IMR-90 (cell line): ENCODE measurements around the gene NOS3. TPM values are rescaled to one million over a fixed set of nuclear protein-coding genes. Genes with fewer than 3 reads are reported as not detected.
A peak's percentile ranks its signal among the peaks of the same experiment; 100 is the strongest.

Experiments used
- ATAC-seq: fragments of 200-7000 bp; cut with Tn5 transposase; 2 replicates; pipeline ENCODE4 v1.9.1; 2020; ENCODE audit warnings: low read depth, mild to moderate bottlenecking, moderate library complexity
- BruUV-seq: library from RNA; stranded (reverse); fragments of 400-500 nt; replicated peaks from 2 replicates; lab custom pipeline; 2021; lab: Mats Ljungman, UMichigan
- CTCF ChIA-PET: fragments of 300-600 bp; formaldehyde crosslinking; extraction: SDS; loops from one replicate; lab custom pipeline; 2021; ENCODE audit warnings: antibody characterized with exemption; lab: Yijun Ruan, JAX
- POLR2A ChIA-PET: fragments of 300-600 bp; sonication (Branson Sonifier 250); formaldehyde crosslinking; loops from one replicate; lab custom pipeline; 2022; ENCODE audit warnings: antibody characterized with exemption; ENCODE audit not compliant: unreplicated experiment; lab: Charles Lee
- DNase-seq: peaks from one replicate; pipeline ENCODE4 v3.0.0; 2013
- H2AFZ ChIP-seq: replicated peaks from 2 replicates; pipeline ENCODE3; 2013; ENCODE audit warnings: low read length, mild to moderate bottlenecking; ENCODE audit not compliant: poor library complexity
- H2AK5ac ChIP-seq: 2 replicates; pipeline ENCODE4 v1.6.1; 2013; ENCODE audit warnings: low read depth, low read length, inconsistent platforms
- H2AK9ac ChIP-seq: replicated peaks from 2 replicates; pipeline ENCODE3; 2013; ENCODE audit warnings: mild to moderate bottlenecking, low read depth, low read length, moderate library complexity; ENCODE audit not compliant: poor library complexity
- H2BK120ac ChIP-seq: 2 replicates; pipeline ENCODE4 v1.6.1; 2013; ENCODE audit warnings: low read depth, low read length, inconsistent platforms
- H2BK15ac ChIP-seq: 3 replicates; pipeline ENCODE4 v1.6.1; 2013; ENCODE audit warnings: low read depth, low read length, inconsistent platforms
- H2BK20ac ChIP-seq: 2 replicates; pipeline ENCODE4 v1.6.1; 2013; ENCODE audit warnings: low read depth, mild to moderate bottlenecking, inconsistent platforms, low read length, moderate library complexity
- H2BK5ac ChIP-seq: 2 replicates; pipeline ENCODE4 v1.6.1; 2013; ENCODE audit warnings: mild to moderate bottlenecking, low read depth, low read length, inconsistent platforms; ENCODE audit not compliant: poor library complexity, severe bottlenecking
- H3K14ac ChIP-seq: replicated peaks from 2 replicates; pipeline ENCODE4 v1.6.1; 2013; ENCODE audit warnings: low read depth, low read length, inconsistent platforms
- H3K18ac ChIP-seq: 2 replicates; pipeline ENCODE4 v1.6.1; 2013; ENCODE audit warnings: low read depth, low read length, control low read depth
- H3K23ac ChIP-seq: 2 replicates; pipeline ENCODE4 v1.6.1; 2013; ENCODE audit warnings: low read depth, low read length, inconsistent platforms
- H3K27ac ChIP-seq: 2 replicates; pipeline ENCODE4 v1.5.1; 2013; ENCODE audit warnings: mild to moderate bottlenecking, control low read depth, low read length; ENCODE audit not compliant: insufficient read depth
- H3K27me3 ChIP-seq: 2 replicates; pipeline ENCODE4 v1.6.1; 2013; ENCODE audit warnings: low read length; ENCODE audit not compliant: control insufficient read depth, insufficient read depth
- H3K36me3 ChIP-seq: 2 replicates; pipeline ENCODE4 v1.6.1; 2013; ENCODE audit warnings: low read length, mixed read lengths; ENCODE audit not compliant: control insufficient read depth, insufficient read depth
- H3K4ac ChIP-seq: 2 replicates; pipeline ENCODE4 v1.6.1; 2013; ENCODE audit warnings: low read depth, low read length, inconsistent platforms
- H3K4me1 ChIP-seq: 2 replicates; pipeline ENCODE4 v1.6.1; 2013; ENCODE audit warnings: low read length, mixed read lengths; ENCODE audit not compliant: control insufficient read depth, insufficient read depth
- H3K4me2 ChIP-seq: 2 replicates; pipeline ENCODE4 v1.6.1; 2013; ENCODE audit warnings: low read depth, mild to moderate bottlenecking, control low read depth, low read length, moderate library complexity
- H3K4me3 ChIP-seq: 2 replicates; pipeline ENCODE4 v1.5.1; 2013; ENCODE audit warnings: low read depth, mild to moderate bottlenecking, control low read depth, low read length, moderate library complexity; ENCODE audit not compliant: insufficient read depth
- H3K56ac ChIP-seq: 2 replicates; pipeline ENCODE4 v1.6.1; 2013; ENCODE audit warnings: low read length, inconsistent platforms; ENCODE audit not compliant: insufficient read depth; ENCODE audit errors: extremely low read depth
- H3K79me1 ChIP-seq, 2 experiments: 2 replicates each; pipeline ENCODE4 v1.6.1; 2013; ENCODE audit warnings: low read length in 2 of 2, inconsistent platforms in 1 of 2, low read depth in 1 of 2
- H3K9ac ChIP-seq: 2 replicates; pipeline ENCODE4 v1.6.1; 2013; ENCODE audit warnings: low read depth, low read length, control low read depth
- H3K9me1 ChIP-seq: 2 replicates; pipeline ENCODE4 v1.6.1; 2013; ENCODE audit warnings: low read length, inconsistent platforms; ENCODE audit not compliant: insufficient read depth
- H3K9me3 ChIP-seq: 2 replicates; pipeline ENCODE4 v1.6.1; 2013; ENCODE audit warnings: low read length; ENCODE audit not compliant: control insufficient read depth, insufficient read depth
- H4K20me1 ChIP-seq: 2 replicates; pipeline ENCODE4 v1.6.1; 2013; ENCODE audit warnings: low read length, inconsistent platforms; ENCODE audit not compliant: insufficient read depth
- H4K5ac ChIP-seq: 2 replicates; pipeline ENCODE4 v1.6.1; 2013; ENCODE audit warnings: mild to moderate bottlenecking, low read depth, low read length, control low read depth
- H4K8ac ChIP-seq, 2 experiments: 2 replicates each; pipeline ENCODE4 v1.6.1; 2013; ENCODE audit warnings: low read depth in 2 of 2, low read length in 2 of 2, control low read depth in 1 of 2, inconsistent platforms in 1 of 2
- H4K91ac ChIP-seq: 2 replicates; pipeline ENCODE4 v1.6.1; 2013; ENCODE audit warnings: low read depth, low read length, inconsistent platforms; ENCODE audit not compliant: insufficient read depth
- CTCF ChIP-seq: conservative IDR thresholded peaks from 2 replicates; pipeline ENCODE4 v1.5.1; 2012; ENCODE audit warnings: mild to moderate bottlenecking, low read depth, low read length, improper control_type of control experiment
- POLR2A ChIP-seq: IDR thresholded peaks from 2 replicates; pipeline ENCODE4 v1.6.1; 2012; ENCODE audit warnings: mild to moderate bottlenecking, low read depth, low read length
- WGBS, 2 experiments: methylation state at CpG; one replicate each; pipeline versions ENCODE4 v1.1.5 to v1.1.7; 2013; ENCODE audit warnings: missing lambda C conversion rate in 2 of 2; ENCODE audit not compliant: insufficient read length in 1 of 2; ENCODE audit errors: extremely low coverage in 2 of 2; 5-methylcytosine and 5-hydroxymethylcytosine counted together
- dilution Hi-C: fragments of 300-500 bp; cut with HindIII; formaldehyde crosslinking; loops from one replicate; pipeline ENCODE4 v1.14.3; 2018; ENCODE audit warnings: low sequenced_read_pairs; ENCODE audit not compliant: unreplicated experiment
- in situ Hi-C: fragments of 300-500 bp; cut with MboI; formaldehyde crosslinking; loops from 3 replicates; pipeline ENCODE4 v1.14.3; 2019; ENCODE audit warnings: low sequenced_read_pairs, inconsistent platforms, mixed read lengths
- intact Hi-C: fragments of 100-400 bp; cut with micrococcal nuclease; formaldehyde crosslinking; loops from 2 replicates; pipeline ENCODE4 v1.10.0; 2022
- polyA plus RNA-seq, 3 experiments: library from polyadenylated mRNA; depleted of rRNA; stranded (reverse); fragments of >200 nt; gene quantifications; 2 replicates each; pipeline ENCODE4 v1.2.3, GENCODE V29; 2012; ENCODE audit warnings: low replicate concordance in 1 of 3
- total RNA-seq: library from RNA; depleted of rRNA; stranded (reverse); fragments of >200 nt; gene quantifications from 2 replicates; pipeline ENCODE4 v1.2.3, GENCODE V29; 2012

Gene NOS3
- total and polyA plus RNA-seq, 2 of the 4 experiments (the other 2 are of a cell fraction): 0.72 to 2.0 TPM

GRCh38 chr7:151056283-151056665 lies 65.5 kb downstream of the NOS3 start:
- CTCF ChIA-PET: no interaction called here
- H2BK120ac ChIP-seq: no peak overlapping the region
- H3K4ac ChIP-seq: no peak overlapping the region
- peaks cover 9 to 39% of the 10 kb centered on the region in 2 experiments for H3K79me1 ChIP-seq
- H2AK5ac ChIP-seq: no peak overlapping the region
- intact Hi-C loops: no loop called here
- peaks cover 7% of the 10 kb centered on the region; the same call in 1 of the 2 replicates for H3K9me1 ChIP-seq
- H3K9ac ChIP-seq: no peak overlapping the region
- TF ChIP-seq POLR2A (no peak), CTCF (0 out of 2 replicates have a peak, but pooled peaks have one; percentile 5)
- H3K23ac ChIP-seq: no peak overlapping the region
- dilution Hi-C loops: no loop called here
- peaks cover 6% of the 10 kb centered on the region; the same call in 1 of the 2 replicates for H4K20me1 ChIP-seq
- no peak overlapping the region for H3K56ac ChIP-seq
- no peak overlapping the region for H3K4me3 ChIP-seq
- no peak overlapping the region for H2BK5ac ChIP-seq
- H3K14ac ChIP-seq: no peak overlapping the region
- no peak overlapping the region for H4K91ac ChIP-seq
- no peak overlapping the region for H2AFZ ChIP-seq
- POLR2A ChIA-PET: no interaction called here
- H3K4me1 ChIP-seq: peaks cover 25% of the 10 kb centered on the region
- no peak overlapping the region for H4K5ac ChIP-seq
- no peak overlapping the region for H3K4me2 ChIP-seq
- WGBS, 2 experiments: 80% methylated on average over 1 of the region's 6 CpGs; no CpG with 5 or more reads in 1 of the 2 experiments
- H3K27me3 ChIP-seq: no peaks in the 10 kb centered on the region
- H2BK20ac ChIP-seq: no peak overlapping the region
- H2AK9ac ChIP-seq: no peak overlapping the region
- BruUV-seq: no TSS peak
- in situ Hi-C loops: no loop called here
- ATAC-seq: no peak
- no peak overlapping the region for H2BK15ac ChIP-seq
- H3K36me3 ChIP-seq: no peaks in the 10 kb centered on the region
- no peak overlapping the region for H3K27ac ChIP-seq
- no peak overlapping the region for H3K18ac ChIP-seq
- no peak overlapping the region for H4K8ac ChIP-seq
- DNase-seq: no peak
- H3K9me3 ChIP-seq: no peaks in the 10 kb centered on the region
